ENCODE measurements around the gene IGSF8.
"Not testable (repeated sequence)": the region's sequence is repeated elsewhere in the genome, so short reads cannot be mapped to it uniquely, and the experiment has no call there.

Gene IGSF8

GRCh38 chr1:160070243-160071163 lies 27.9 kb downstream of the IGSF8 start:
- in situ Hi-C loops (cut with MboI; ENCODE audit: low sequenced_read_pairs) = no loop called here

- in situ Hi-C loops (cut with MboI; ENCODE audit: low sequenced_read_pairs) = no loop called here
Measured at GRCh38 chr1:160069460-160070231, 28.8 kb downstream of the IGSF8 start, which contains the start of gene KCNJ10. TSS of gene KCNJ10 (minus strand) at chr1:160070160. CDS start at chr1:160042532, 27,628 bp downstream.

GRCh38 chr1:160068225-160068624 lies 30.2 kb downstream of the IGSF8 start:
- in situ Hi-C loops (cut with MboI; ENCODE audit: low sequenced_read_pairs) = no loop called here

GRCh38 chr1:160066829-160067745 lies 31.3 kb downstream of the IGSF8 start:
- in situ Hi-C loops (cut with MboI; ENCODE audit: low sequenced_read_pairs) = no loop called here

GRCh38 chr1:160064746-160065145 lies 33.7 kb downstream of the IGSF8 start:
- in situ Hi-C loops (cut with MboI; ENCODE audit: low sequenced_read_pairs) = no loop called here

- in situ Hi-C loops (cut with MboI; ENCODE audit: low sequenced_read_pairs) = no loop called here
Measured at GRCh38 chr1:160064164-160064563, 34.3 kb downstream of the IGSF8 start.

- in situ Hi-C loops (cut with MboI; ENCODE audit: low sequenced_read_pairs) = no loop called here
Measured at GRCh38 chr1:160063176-160063575, 35.2 kb downstream of the IGSF8 start.

GRCh38 chr1:160062230-160062532 lies 36.2 kb downstream of the IGSF8 start:
- in situ Hi-C loops (cut with MboI; ENCODE audit: low sequenced_read_pairs) = no loop called here

GRCh38 chr1:160061369-160062229 lies 36.8 kb downstream of the IGSF8 start:
- in situ Hi-C loops (cut with MboI; ENCODE audit: low sequenced_read_pairs) = no loop called here

GRCh38 chr1:160058087-160058486 lies 40.3 kb downstream of the IGSF8 start:
- in situ Hi-C loops (cut with MboI; ENCODE audit: low sequenced_read_pairs) = no loop called here

- in situ Hi-C loops (cut with MboI; ENCODE audit: low sequenced_read_pairs) = no loop called here
Measured at GRCh38 chr1:160056648-160057169, 41.7 kb downstream of the IGSF8 start.

- in situ Hi-C loops (cut with MboI; ENCODE audit: low sequenced_read_pairs) = no loop called here
Measured at GRCh38 chr1:160053548-160054365, 44.7 kb downstream of the IGSF8 start.

GRCh38 chr1:160052936-160053335 lies 45.5 kb downstream of the IGSF8 start:
- in situ Hi-C loops (cut with MboI; ENCODE audit: low sequenced_read_pairs) = no loop called here

- in situ Hi-C loops (cut with MboI; ENCODE audit: low sequenced_read_pairs) = no loop called here
Measured at GRCh38 chr1:160050619-160051018, 47.8 kb downstream of the IGSF8 start.

- in situ Hi-C loops (cut with MboI; ENCODE audit: low sequenced_read_pairs) = not testable (repeated sequence)
Measured at GRCh38 chr1:160050182-160050581, 48.2 kb downstream of the IGSF8 start.

- in situ Hi-C loops (cut with MboI; ENCODE audit: low sequenced_read_pairs) = no loop called here
Measured at GRCh38 chr1:160049101-160049500, 49.3 kb downstream of the IGSF8 start.

GRCh38 chr1:160048335-160048734 lies 50.1 kb downstream of the IGSF8 start:
- in situ Hi-C loops (cut with MboI; ENCODE audit: low sequenced_read_pairs) = no loop called here

- in situ Hi-C loops (cut with MboI; ENCODE audit: low sequenced_read_pairs) = no loop called here
Measured at GRCh38 chr1:160047111-160047991, 51.1 kb downstream of the IGSF8 start.

Data from HL-60/S4 treated with phorbol 12-myristate 13-acetate at 8.2 ng/mL for 4 days and 3 days (cell line).